ENCODE results near the gene MECP2.

DNA sequence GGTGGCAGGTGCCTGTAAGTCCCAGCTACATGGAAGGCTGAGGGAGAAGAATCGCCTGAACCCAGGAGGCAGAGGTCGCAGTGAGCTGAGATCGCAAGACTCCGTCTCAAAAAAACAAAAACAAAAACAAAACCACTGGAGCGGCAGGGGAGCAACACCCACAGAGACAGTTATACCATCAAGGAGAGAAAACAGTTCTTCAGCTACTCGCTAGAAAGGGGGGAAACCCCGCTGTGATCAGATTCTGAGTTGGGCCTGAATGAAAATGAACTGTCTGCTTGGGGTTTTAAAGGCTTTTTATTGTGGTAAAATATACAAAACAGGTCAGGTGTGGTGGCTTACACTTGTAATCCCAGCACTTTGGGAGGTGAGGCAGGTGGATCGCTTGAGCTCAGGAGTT, 61.0 kb downstream of the MECP2 start:
- TF ChIP-seq, protein P1, sequence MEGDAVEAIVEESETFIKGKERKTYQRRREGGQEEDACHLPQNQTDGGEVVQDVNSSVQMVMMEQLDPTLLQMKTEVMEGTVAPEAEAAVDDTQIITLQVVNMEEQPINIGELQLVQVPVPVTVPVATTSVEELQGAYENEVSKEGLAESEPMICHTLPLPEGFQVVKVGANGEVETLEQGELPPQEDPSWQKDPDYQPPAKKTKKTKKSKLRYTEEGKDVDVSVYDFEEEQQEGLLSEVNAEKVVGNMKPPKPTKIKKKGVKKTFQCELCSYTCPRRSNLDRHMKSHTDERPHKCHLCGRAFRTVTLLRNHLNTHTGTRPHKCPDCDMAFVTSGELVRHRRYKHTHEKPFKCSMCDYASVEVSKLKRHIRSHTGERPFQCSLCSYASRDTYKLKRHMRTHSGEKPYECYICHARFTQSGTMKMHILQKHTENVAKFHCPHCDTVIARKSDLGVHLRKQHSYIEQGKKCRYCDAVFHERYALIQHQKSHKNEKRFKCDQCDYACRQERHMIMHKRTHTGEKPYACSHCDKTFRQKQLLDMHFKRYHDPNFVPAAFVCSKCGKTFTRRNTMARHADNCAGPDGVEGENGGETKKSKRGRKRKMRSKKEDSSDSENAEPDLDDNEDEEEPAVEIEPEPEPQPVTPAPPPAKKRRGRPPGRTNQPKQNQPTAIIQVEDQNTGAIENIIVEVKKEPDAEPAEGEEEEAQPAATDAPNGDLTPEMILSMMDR (CRISPR knock-in tag; IDR thresholded peaks at IDR 0.05), result no peak
- TF ChIP-seq, protein P2, sequence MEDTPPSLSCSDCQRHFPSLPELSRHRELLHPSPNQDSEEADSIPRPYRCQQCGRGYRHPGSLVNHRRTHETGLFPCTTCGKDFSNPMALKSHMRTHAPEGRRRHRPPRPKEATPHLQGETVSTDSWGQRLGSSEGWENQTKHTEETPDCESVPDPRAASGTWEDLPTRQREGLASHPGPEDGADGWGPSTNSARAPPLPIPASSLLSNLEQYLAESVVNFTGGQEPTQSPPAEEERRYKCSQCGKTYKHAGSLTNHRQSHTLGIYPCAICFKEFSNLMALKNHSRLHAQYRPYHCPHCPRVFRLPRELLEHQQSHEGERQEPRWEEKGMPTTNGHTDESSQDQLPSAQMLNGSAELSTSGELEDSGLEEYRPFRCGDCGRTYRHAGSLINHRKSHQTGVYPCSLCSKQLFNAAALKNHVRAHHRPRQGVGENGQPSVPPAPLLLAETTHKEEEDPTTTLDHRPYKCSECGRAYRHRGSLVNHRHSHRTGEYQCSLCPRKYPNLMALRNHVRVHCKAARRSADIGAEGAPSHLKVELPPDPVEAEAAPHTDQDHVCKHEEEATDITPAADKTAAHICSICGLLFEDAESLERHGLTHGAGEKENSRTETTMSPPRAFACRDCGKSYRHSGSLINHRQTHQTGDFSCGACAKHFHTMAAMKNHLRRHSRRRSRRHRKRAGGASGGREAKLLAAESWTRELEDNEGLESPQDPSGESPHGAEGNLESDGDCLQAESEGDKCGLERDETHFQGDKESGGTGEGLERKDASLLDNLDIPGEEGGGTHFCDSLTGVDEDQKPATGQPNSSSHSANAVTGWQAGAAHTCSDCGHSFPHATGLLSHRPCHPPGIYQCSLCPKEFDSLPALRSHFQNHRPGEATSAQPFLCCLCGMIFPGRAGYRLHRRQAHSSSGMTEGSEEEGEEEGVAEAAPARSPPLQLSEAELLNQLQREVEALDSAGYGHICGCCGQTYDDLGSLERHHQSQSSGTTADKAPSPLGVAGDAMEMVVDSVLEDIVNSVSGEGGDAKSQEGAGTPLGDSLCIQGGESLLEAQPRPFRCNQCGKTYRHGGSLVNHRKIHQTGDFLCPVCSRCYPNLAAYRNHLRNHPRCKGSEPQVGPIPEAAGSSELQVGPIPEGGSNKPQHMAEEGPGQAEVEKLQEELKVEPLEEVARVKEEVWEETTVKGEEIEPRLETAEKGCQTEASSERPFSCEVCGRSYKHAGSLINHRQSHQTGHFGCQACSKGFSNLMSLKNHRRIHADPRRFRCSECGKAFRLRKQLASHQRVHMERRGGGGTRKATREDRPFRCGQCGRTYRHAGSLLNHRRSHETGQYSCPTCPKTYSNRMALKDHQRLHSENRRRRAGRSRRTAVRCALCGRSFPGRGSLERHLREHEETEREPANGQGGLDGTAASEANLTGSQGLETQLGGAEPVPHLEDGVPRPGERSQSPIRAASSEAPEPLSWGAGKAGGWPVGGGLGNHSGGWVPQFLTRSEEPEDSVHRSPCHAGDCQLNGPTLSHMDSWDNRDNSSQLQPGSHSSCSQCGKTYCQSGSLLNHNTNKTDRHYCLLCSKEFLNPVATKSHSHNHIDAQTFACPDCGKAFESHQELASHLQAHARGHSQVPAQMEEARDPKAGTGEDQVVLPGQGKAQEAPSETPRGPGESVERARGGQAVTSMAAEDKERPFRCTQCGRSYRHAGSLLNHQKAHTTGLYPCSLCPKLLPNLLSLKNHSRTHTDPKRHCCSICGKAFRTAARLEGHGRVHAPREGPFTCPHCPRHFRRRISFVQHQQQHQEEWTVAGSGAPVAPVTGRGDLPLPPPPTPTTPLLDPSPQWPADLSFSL (CRISPR knock-in tag; IDR thresholded peaks at IDR 0.05), result no peak
- TF ChIP-seq SMAD1 (CRISPR knock-in tag; IDR thresholded peaks at IDR 0.05; ENCODE audit: borderline replicate concordance, low read depth), result no peak
- TF ChIP-seq FOXO1 (CRISPR knock-in tag; IDR thresholded peaks at IDR 0.05), result no peak
- TF ChIP-seq POLR2AphosphoS5 (IDR thresholded peaks at IDR 0.05; ENCODE audit: low read depth, low read length), result no peak
- TF ChIP-seq SP4 (CRISPR knock-in tag; IDR thresholded peaks at IDR 0.05), result no peak
- no peak for TF ChIP-seq ZNF616 (CRISPR knock-in tag; IDR thresholded peaks at IDR 0.05; ENCODE audit: low read depth)
- TF ChIP-seq, protein P3, sequence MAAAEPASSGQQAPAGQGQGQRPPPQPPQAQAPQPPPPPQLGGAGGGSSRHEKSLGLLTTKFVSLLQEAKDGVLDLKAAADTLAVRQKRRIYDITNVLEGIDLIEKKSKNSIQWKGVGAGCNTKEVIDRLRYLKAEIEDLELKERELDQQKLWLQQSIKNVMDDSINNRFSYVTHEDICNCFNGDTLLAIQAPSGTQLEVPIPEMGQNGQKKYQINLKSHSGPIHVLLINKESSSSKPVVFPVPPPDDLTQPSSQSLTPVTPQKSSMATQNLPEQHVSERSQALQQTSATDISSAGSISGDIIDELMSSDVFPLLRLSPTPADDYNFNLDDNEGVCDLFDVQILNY (CRISPR knock-in tag; conservative IDR thresholded peaks at IDR 0.05), result no peak
- no peak for TF ChIP-seq ZNF136 (CRISPR knock-in tag; IDR thresholded peaks at IDR 0.05; ENCODE audit: low read depth)
